IgD-negative memory B cell (primary cell): ENCODE measurements around the gene DSG3. TPM values are rescaled to one million over a fixed set of nuclear protein-coding genes. Genes with fewer than 3 reads are reported as not detected.

Source experiments
- H3K27ac Mint-ChIP-seq, 3 donors: one replicate each; pipeline ENCODE4 v1.8.0; 2020 to 2022; ENCODE audit warnings: mild to moderate bottlenecking in 3 of 3, mixed read lengths in 3 of 3, moderate library complexity in 1 of 3
- H3K27me3 Mint-ChIP-seq: one replicate; pipeline ENCODE4 v1.8.0; 2021; ENCODE audit warnings: mixed read lengths
- H3K36me3 Mint-ChIP-seq: one replicate; pipeline ENCODE4 v1.8.0; 2020; ENCODE audit warnings: mild to moderate bottlenecking, mixed read lengths
- H3K4me1 Mint-ChIP-seq, 3 donors: one replicate each; pipeline ENCODE4 v1.8.0; 2020 to 2022; ENCODE audit warnings: mixed read lengths in 3 of 3, mild to moderate bottlenecking in 1 of 3
- H3K4me3 Mint-ChIP-seq, 4 donors: one replicate each; pipeline ENCODE4 v1.8.0; 2020 to 2022; ENCODE audit warnings: mild to moderate bottlenecking in 4 of 4, mixed read lengths in 4 of 4, moderate library complexity in 3 of 4
- H3K9me3 Mint-ChIP-seq, 3 donors: one replicate each; pipeline ENCODE4 v1.8.0; 2020 to 2021; ENCODE audit warnings: mixed read lengths in 3 of 3, mild to moderate bottlenecking in 1 of 3
- polyA plus RNA-seq: library from polyadenylated mRNA; unstranded; fragments of 300-500 nt; fragmentation: Illumina TruSeq; gene quantifications from one replicate; pipeline ENCODE4 v1.2.3, GENCODE V29; 2021

Gene DSG3
- polyA plus RNA-seq, 1 donor from 2014 or later: 0.04 TPM

DNA sequence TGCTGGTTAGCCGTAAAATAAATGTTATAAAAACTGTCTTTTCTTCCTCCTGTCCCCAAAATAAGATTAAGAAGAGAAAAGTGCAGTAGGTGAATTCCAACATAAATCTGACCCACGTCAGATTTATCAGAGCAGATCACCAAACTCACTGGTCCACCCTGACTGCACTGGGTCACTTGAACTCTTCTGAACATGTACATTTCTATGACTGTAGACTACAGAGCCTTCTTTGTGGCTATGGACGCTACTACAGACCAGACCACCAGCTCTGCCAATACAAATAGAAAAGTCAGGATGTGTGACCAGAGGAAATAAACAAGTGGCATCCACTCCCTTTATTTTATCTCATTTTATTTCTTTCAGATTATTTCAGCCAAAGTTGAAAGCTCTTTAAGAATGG, 62.0 kb downstream of the DSG3 start:
- Mint-ChIP-seq H3K36me3 (no peaks in the 10 kb centered on the region), H3K4me3 (no peak overlapping the region), H3K27me3 (peaks cover 3% of the 10 kb centered on the region), H3K9me3 (peaks cover 0 to 3% (median 0%) of the 10 kb centered on the region in 3 donors), H3K27ac (no peak overlapping the region), H3K4me1 (no peaks in the 10 kb centered on the region)

DNA sequence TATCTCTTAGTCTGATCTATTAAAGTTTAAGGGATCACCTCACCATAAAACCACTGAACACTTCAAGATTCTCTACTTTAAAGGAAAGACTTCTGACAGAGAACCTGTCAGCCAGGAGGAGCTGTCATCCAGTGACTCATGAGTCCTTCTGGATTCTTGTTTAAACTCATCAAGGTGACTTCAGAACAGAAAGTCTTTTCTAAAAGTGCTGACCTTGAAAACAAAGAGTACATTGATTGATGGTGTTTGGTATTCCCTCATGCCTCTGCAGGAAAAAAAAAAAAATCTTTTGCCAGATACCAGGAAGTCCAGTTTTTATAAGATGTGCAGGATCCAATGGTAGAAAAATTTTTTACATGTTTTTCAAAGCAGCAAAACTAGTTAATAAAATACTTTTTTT, 62.8 kb downstream of the DSG3 start:
- H3K4me1 Mint-ChIP-seq: no peaks in the 10 kb centered on the region
- H3K36me3 Mint-ChIP-seq: no peaks in the 10 kb centered on the region
- peaks cover 3% of the 10 kb centered on the region for H3K27me3 Mint-ChIP-seq
- no peak overlapping the region for H3K27ac Mint-ChIP-seq
- H3K9me3 Mint-ChIP-seq: peaks cover 0 to 3% (median 0%) of the 10 kb centered on the region in 3 donors
- no peak overlapping the region for H3K4me3 Mint-ChIP-seq

DNA sequence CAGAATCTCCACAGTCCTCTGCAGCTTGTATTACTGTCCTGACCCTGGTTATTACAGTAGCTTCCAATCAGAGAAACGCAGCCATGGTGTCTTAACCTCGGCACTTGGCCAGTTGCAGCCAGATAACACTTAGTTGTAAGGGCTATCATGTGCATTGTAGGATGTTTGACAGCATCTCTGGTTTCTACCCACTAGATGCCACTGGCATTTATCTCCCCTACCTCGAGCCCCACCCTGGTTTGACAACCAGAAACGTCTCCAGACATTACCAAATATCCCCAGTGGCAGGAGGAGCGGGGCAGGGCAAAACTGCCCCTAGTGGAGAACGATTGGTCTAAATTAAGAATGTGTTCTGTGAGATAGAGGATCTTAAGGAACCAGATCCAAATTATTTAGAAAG, 63.6 kb downstream of the DSG3 start:
- no peaks in the 10 kb centered on the region for H3K36me3 Mint-ChIP-seq
- H3K9me3 Mint-ChIP-seq: peaks cover 0 to 3% (median 0%) of the 10 kb centered on the region in 3 donors
- no peak overlapping the region for H3K27ac Mint-ChIP-seq
- H3K27me3 Mint-ChIP-seq: peaks cover 3% of the 10 kb centered on the region
- H3K4me3 Mint-ChIP-seq: no peak overlapping the region
- no peaks in the 10 kb centered on the region for H3K4me1 Mint-ChIP-seq

DNA sequence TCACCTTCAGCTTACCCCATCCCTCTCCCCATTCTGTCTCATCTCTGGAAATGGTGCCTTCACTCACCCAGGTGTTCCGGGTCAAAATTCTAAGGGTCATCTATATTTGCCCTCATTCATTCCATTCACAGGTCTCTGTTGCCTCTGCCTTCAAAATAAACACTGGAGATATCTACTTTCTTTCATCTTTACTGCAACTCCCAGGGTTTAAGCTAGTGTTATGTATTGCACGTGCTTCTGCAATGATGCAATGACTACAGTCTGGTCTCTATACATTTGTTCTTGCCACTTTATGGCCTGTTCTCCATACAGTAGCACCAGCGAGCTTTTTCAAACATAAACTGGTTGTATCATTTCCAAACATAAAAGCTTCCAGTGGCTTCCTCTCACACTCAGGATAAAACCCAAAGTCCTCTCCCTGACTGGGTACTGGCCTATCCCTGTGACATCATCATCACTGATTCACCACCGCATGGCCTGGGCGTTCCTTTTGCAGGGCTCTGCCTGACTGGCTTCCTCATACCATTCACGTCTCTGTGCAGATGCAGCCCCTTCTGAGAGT, 64.7 kb downstream of the DSG3 start:
- Mint-ChIP-seq H3K4me1 (no peaks in the 10 kb centered on the region), H3K27ac (no peak overlapping the region), H3K9me3 (peaks cover 0 to 3% (median 0%) of the 10 kb centered on the region in 3 donors), H3K4me3 (no peak overlapping the region), H3K36me3 (no peaks in the 10 kb centered on the region), H3K27me3 (peaks cover 3% of the 10 kb centered on the region)

DNA sequence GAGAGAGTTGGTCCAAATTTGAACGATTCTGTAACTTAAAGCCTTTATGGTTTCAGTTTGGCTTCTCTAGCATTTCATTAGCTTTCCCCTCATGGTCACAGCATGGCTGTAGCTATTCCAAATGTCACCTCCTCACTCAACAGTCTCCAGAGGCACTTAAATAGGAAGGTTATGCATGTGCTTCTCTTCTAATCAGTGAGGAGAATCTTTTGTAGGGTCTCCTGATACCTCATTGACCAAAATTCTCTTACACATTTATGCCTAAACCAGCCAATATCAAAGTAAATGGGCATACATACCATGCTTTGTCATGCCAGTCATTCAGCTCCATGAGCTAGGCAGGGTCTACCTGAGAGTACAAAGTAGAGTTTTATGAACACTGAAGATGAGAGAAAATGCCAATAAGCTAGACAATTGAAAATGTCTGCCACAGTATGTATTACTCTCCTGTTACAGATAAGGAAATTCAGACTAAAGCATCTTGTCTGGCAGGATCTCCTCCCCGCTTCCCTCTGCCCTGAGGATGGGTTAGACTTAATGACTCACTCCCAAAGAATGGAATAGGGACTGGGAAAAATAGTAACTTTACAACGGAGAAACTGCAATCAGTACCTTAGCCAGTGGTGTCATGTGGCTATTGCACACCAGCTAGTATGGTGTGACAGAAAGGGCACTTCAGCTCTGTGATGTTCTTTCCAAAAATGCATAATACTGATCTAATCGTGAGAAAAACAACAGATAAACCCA, 65.8 kb downstream of the DSG3 start:
- no peaks in the 10 kb centered on the region for H3K36me3 Mint-ChIP-seq
- H3K27me3 Mint-ChIP-seq: peaks cover 2% of the 10 kb centered on the region
- H3K9me3 Mint-ChIP-seq: no peaks in the 10 kb centered on the region
- H3K4me1 Mint-ChIP-seq: no peaks in the 10 kb centered on the region
- H3K4me3 Mint-ChIP-seq: no peak overlapping the region
- no peak overlapping the region for H3K27ac Mint-ChIP-seq

DNA sequence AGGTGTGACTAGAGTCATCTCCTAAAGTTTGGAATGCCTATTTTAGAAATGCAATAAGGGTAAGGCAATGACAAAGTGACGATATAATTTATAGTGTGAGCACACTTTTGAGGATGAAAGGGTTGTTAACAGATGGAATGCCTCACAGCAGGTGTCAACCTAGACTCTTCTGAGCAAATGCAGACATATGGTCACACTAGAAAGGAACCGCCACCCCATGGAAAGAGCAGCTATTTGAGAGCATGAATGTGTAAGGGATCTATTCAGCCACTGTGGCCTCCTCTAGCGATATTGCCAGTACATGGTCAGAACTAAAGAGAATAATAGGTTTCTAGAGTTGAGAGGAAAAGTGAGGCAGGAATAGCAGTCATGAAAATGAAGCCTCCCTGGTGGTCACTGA, 68.9 kb downstream of the DSG3 start:
- Mint-ChIP-seq H3K9me3 (no peaks in the 10 kb centered on the region), H3K27me3 (no peaks in the 10 kb centered on the region), H3K4me1 (no peaks in the 10 kb centered on the region), H3K4me3 (no peak overlapping the region), H3K27ac (no peak overlapping the region), H3K36me3 (no peaks in the 10 kb centered on the region)

DNA sequence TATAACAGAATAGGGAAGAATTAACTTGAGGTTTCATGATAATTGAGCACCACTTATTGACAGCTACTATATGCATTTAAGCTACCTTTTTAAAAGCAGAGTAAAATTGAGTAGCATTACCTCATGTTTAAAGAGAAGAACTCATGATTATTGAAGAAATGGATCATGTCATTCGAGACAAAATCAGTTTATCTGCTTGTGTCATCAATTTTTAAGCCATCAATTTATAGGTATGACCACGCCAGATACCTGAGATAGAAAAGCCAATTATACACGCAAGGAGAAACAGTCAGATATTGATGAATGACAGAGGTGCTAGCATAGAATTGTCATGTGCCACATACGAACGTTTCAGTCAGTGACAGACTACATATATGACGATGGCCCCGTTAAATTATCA, 78.8 kb downstream of the DSG3 start:
- Mint-ChIP-seq H3K27ac (no peak overlapping the region), H3K9me3 (no peaks in the 10 kb centered on the region), H3K27me3 (peaks cover 1% of the 10 kb centered on the region), H3K4me1 (no peaks in the 10 kb centered on the region), H3K36me3 (no peaks in the 10 kb centered on the region), H3K4me3 (no peak overlapping the region)

Other genes starting within 250 kb of the DSG3 start
- not detected for gene DSG1, start 129.6 kb upstream of the DSG3 start, polyA plus RNA-seq
- not detected for gene DSG4, start 71.0 kb upstream of the DSG3 start, polyA plus RNA-seq
- not detected for gene DSG2, start 50.4 kb downstream of the DSG3 start, polyA plus RNA-seq
- not detected for gene TTR, start 144.1 kb downstream of the DSG3 start, polyA plus RNA-seq
- gene B4GALT6, start 236.8 kb downstream of the DSG3 start, polyA plus RNA-seq: not detected